NB4 (cell line): ENCODE data around the gene IFNL1.

Source experiments
- CTCF ChIP-seq: IDR thresholded peaks from one replicate; pipeline ENCODE4 v1.5.1; 2012; ENCODE audit warnings: low read depth, low read length
- MAX ChIP-seq: IDR thresholded peaks from 2 replicates; pipeline ENCODE4 v1.6.1; 2011; ENCODE audit warnings: low read depth, low read length
- MYC ChIP-seq: IDR thresholded peaks from 2 replicates; pipeline ENCODE4 v1.6.1; 2011; ENCODE audit warnings: low read depth, low read length
- POLR2A ChIP-seq: IDR thresholded peaks from 2 replicates; pipeline ENCODE4 v1.6.1; 2011; ENCODE audit warnings: mild to moderate bottlenecking; ENCODE audit not compliant: insufficient read length; ENCODE audit errors: extremely low read depth

- no peak for TF ChIP-seq CTCF
- TF ChIP-seq MYC = no peak
- TF ChIP-seq POLR2A = no peak
- TF ChIP-seq MAX = no peak
Observed at GRCh38 chr19:39315933-39316332, 19.7 kb downstream of the IFNL1 start.
